GDM1 (cell line): ENCODE results near the gene FAH.

Experiments used
- DNase-seq: peaks from one replicate; lab custom pipeline; 2025; lab: John Stamatoyannopoulos, UW

Gene FAH

DNA sequence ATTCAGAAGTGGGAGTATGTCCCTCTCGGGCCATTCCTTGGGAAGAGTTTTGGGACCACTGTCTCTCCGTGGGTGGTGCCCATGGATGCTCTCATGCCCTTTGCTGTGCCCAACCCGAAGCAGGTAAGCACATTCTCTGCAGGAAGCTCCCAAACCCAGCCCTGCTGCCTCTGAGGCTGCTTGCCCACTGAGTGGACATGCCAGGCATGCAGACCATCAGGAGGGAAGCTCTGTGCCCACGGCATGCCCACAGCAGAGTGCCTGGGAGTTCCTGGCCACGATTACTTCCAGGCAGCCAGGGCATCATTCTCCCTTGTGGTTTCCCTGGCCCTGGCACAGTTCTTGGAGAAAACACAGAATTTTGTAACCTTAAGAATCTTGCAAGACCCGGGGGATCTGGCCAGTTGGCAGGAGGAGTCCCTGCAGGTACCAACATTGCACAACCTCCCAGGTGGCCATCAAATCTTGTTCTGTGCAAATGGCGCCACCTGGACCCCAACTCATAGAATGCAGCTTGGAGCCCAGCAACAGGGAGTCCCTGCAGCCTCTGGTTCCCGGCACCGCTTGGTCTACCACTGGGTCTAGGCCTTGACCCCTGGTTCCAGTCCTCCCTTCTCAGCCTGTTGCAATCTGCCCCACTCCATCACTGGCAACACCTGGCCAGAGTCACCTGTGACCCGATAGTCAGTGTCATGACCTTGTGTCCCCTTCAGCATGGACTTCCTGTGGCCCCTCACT, 20.4 kb downstream of the FAH start:
- peak; percentile 40 for DNase-seq

GRCh38 chr15:80174017-80174746, 21.4 kb downstream of the FAH start:
- DNase-seq, result no peak

- no peak for DNase-seq
These were observed 22.6 kb downstream of the FAH start for GRCh38 chr15:80175436-80175835.

DNA sequence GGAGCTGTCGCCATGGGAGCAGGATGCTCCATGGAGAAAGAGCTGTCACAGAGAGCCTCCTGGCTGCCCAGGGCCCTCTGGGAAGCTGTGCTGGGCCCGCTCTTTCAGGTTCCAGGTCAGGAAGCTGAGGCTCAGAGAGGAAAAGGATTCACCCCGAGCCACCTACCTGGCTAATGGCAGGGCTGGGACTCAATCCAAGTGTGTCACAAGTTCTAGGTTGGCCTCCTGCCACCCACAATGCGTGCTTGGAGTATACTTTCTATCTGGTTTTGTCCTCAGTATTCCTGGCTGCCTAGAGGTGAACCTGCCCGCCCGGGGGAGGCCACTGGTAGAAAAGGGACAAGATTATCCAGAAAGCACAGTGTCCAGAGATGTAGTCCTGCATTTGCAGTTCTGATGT, 23.6 kb downstream of the FAH start:
- no peak for DNase-seq

- no peak for DNase-seq
These were observed 24.4 kb downstream of the FAH start for GRCh38 chr15:80177156-80177555.

- DNase-seq, result no peak
These were observed 26.4 kb downstream of the FAH start for GRCh38 chr15:80179025-80179759.

DNA sequence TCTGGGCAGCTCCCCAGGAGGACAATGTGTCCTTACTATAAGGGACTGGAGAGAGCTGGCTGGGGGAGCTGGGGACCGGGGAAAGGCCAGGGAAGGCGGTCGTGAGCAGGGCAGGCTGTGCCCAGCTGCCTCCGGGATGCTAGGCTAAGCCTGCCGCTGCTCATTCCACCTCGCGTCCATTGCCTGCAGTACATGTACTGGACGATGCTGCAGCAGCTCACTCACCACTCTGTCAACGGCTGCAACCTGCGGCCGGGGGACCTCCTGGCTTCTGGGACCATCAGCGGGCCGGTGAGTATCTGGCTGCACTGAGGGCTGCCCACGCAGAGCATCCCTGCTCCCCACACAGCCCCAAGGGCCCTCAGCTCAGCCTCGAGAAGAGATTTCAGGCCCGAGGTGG, 27.1 kb downstream of the FAH start:
- no peak for DNase-seq

DNA sequence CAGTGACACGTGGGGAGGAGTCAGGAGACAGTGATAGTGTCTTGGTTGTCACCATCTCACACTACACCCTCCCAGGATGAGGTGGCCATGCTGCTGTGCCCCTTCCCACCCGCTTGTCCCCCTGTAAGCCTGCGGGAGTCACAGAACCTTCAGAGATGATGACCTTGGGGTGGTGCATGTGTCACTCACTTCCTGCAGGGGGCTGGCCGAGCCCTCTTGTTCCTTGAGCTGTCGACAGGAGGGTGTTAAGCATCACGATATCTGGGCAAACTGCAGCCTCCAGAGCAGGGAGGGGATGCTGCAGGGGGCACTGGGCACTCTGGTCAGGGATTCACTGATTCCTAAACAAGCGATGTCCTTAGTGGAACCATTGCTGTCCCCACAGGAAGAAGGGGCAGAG, 27.7 kb downstream of the FAH start:
- DNase-seq, result no peak

DNA sequence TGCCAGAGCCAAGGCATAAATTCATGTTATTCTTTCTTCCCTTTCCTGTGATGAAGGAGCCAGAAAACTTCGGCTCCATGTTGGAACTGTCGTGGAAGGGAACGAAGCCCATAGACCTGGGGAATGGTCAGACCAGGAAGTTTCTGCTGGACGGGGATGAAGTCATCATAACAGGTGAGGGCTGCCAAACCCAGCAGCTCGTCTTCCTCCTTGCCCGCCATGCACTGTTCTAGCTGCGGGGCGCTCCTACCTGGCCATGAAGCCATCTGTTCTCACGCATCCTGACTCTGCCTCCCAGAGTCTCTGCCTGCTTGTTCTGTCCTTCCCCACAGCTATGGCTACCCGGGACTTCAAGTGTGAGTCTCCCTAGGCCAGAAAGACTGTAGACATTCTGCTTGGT, 28.2 kb downstream of the FAH start:
- DNase-seq, result no peak

DNA sequence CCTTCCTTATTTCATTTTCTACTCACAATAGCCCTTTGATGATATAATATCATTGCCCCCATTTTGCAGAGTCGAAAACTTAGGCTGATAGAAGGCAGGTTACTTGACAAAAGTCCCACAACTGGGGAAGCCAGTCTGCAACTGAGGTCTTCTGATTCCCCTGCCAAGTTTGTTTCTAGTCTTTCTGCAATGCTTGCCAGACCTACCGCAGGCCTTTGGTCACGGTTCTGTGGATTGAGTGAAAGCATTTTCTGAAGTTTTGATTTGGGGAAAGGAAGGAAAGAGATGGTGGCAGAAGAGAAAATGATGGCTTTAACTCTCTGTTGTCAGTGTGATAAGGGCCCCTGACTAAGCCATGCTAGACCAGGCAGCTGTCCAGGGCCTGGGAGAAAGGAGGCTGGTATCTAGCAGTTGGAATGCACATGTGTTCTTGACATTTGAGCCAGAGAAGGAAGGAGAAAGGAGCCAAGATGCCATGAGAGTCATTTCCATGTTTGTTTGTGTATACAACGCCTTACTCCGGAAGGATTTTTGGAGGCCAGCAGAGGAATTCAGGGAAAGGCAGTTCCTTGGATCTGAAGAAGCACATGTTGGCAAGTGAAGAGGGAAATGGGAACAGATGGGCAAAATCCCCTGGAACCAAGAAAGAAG, 29.9 kb downstream of the FAH start:
- no peak for DNase-seq

GRCh38 chr15:80183306-80183705, 30.5 kb downstream of the FAH start:
- no peak for DNase-seq

DNA sequence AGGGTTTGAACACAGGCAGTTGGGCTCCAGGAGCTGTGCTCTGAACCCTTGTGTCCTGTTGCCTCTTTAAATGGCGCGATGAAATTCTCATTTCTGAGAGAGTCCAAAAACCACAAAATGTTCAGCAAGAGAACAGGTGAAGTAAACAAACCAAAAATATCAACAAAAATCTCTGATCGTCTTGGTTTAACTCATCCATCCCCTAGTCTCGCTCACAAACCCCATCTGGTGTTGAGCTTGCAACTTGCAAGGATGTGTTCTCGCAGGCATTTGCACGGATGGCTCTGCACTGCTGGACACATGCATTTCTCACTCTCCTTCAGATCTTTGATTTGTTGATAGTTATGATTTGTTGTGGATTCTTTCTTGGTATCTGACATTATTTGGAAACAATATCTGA, 31.1 kb downstream of the FAH start:
- no peak for DNase-seq

DNA sequence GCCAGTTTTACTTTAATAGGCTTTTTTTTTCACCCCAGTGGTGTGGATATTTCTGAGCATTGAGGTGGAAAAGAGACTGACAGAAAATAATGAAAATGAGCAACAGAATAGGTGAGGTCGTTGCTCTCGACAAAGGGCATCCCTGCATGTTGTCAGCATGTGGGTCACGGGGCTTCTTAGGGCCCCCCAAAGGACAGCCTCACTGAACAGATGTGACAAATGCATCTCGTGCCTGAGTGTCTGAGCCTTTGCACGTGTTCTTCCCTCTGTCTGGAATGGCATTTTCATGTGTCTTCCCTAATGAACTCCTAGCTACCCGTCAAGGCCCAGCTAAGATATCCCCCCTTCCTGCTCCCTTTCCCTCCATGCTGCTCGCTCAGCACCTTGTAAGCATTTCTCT, 31.8 kb downstream of the FAH start:
- no peak for DNase-seq

- no peak for DNase-seq
These were observed 32.4 kb downstream of the FAH start for GRCh38 chr15:80185152-80185551.

DNA sequence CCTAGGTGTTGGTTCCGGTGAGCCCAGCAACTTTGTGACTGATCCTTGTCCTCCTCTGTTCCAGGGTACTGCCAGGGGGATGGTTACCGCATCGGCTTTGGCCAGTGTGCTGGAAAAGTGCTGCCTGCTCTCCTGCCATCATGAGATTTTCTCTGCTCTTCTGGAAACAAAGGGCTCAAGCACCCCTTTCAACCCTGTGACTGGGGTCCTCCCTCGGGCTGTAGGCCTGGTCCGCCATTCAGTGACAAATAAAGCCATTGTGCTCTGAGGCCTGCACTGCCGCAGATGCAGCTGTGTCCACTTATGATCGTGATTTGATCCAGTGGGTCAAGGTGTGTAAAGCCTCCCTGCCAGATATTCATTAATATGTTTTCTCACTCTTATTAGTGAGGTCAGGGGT, 33.3 kb downstream of the FAH start:
- DNase-seq, result no peak

GRCh38 chr15:80186597-80186996, 33.8 kb downstream of the FAH start:
- no peak for DNase-seq

DNA sequence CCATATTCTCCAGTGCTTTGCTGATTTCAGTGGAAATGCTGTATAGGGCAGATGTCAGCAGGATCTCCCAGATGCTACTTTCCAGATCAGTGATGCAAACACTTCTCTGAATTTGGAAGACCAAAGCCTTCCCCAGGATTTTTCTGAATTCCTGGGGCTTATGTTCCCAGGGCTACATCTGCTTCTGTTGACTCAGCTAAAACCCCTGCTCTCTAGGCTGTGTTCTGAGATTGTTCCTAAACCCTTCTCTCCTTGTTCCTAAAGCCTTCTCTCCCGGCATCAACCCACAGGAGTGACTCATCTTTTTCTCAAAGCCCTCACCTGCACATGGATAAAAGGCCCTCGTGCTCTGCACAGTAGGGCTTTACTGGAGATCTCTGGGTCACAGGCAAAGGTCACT, 35.5 kb downstream of the FAH start:
- no peak for DNase-seq

DNA sequence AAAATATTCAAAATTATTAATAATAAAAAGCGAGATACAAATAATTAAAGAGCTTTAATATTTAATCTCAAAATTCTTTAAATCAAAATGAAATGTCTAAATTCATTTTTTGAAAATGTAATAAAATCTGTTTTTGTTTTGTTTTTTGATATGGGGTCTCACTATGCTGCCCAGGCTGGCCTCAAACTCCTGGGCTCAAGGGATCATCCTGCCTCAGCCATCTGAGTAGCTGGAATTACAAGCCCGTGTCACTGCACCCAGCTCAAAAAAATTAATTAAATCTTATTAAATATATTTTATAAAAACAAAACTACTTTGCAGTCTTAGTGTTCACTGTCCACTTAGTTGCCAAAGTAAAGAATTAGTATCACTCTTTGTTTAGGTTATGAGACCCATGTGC, 38.4 kb downstream of the FAH start:
- no peak for DNase-seq

DNA sequence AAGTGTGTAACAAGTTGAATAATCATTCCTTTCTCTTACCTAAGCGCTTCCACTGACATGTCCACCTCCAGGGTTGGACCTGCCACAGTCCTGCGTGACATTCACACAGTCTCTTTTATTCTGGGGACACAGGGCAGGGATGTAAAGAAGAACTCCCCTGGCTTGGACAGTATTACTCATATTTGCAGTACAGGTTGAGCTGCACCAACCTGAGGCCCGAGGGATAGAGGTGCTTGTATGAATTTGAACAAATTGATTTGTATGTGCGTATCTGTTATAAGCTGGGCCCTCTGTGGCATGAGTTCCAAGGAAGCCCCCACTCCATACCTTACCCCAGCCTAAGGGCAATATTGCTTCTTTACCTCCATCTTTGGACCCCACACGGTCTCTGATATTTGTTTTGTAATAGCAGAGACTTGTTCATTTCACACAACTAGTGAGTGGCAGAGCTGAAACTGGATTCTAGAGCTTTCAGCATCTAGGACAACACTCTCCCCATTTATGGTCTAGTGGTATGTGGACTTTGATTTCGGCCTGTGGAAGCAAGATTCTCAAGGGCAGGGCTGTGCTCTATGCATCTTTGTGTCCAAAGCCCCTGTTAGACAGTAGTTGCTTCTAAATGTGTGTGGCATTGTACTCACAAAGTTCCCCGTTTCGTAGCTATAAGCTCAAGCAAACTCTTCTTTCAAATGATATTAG, 39.2 kb downstream of the FAH start:
- no peak for DNase-seq

DNA sequence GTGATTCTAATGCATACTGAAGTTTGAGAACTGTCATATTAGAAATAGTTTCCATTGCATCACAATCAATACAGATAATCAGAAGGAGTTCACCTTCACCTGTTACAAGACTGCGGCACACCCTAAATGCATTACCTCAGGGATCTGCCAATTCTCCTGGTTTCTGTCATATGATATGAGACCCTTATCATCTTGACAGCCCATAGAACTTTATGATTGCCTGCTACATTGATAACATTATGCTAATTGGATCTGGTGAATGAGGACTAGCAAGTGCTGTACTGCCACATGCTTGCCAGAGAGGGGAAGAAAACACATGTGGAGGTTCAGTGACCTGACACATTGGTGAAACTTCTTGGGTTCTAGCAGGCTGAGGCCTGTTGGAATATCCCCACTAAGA, 41.4 kb downstream of the FAH start:
- DNase-seq, result no peak

- DNase-seq, result no peak
These were observed 42.1 kb downstream of the FAH start for GRCh38 chr15:80194914-80195313.

DNA sequence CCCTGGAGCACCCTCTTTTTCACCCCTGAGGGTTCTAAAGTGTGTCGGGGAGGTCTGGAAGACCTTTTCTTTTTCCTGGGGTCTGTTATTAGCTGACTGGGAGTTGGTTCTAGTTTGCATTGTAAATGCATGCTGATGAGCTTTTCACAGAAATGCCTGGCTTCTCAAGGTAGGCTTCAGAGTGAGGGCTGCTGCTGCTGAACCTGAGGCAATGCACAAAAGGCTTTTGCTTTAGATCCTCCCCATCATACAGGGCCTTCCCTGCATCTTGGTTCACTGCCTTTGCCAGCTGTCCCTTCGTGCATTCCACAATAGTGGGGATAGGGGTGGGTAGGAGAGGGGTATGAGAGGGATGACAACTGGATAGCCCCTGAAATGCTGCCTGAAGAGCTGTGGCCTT, 46.6 kb downstream of the FAH start:
- DNase-seq, result no peak
